Ovary (tissue), 9 donors: Measurements from ENCODE around the gene KCNIP4. TPM values are rescaled to one million over a fixed set of nuclear protein-coding genes. Genes with fewer than 3 reads are reported as not detected.

Source experiments
- DNase-seq, 5 donors: peaks; one replicate each; pipeline ENCODE4 v3.0.0-alpha.2; 2019 to 2020
- H3K27ac ChIP-seq, 2 donors: fragments of 200-600 bp; one replicate each; pipeline versions ENCODE4 v1.5.1 to v1.8.0; 2019 to 2022
- H3K27me3 ChIP-seq: fragments of 200-600 bp; one replicate; pipeline ENCODE4 v1.8.0; 2022
- H3K36me3 ChIP-seq: fragments of 200-600 bp; sonication (generic); one replicate; pipeline ENCODE4 v1.5.1; 2019
- H3K4me1 ChIP-seq: one replicate; pipeline ENCODE4 v1.8.1; 2013; ENCODE audit warnings: mild to moderate bottlenecking, moderate library complexity; ENCODE audit not compliant: insufficient read depth
- H3K4me3 ChIP-seq: fragments of 200-600 bp; sonication (generic); one replicate; pipeline ENCODE4 v1.5.1; 2017
- H3K9me3 ChIP-seq, 2 donors: fragments of 200-600 bp in 1 of 2; sonication (generic) in 1 of 2; one replicate each; pipeline versions ENCODE4 v1.5.1 to v1.8.1; 2013 to 2019; ENCODE audit warnings: mild to moderate bottlenecking in 1 of 2, moderate library complexity in 1 of 2
- EP300 ChIP-seq: sonication (generic); formaldehyde crosslinking; IDR thresholded peaks from one replicate; pipeline ENCODE4 v1.6.1; 2017; ENCODE audit warnings: antibody characterized with exemption
- POLR2A ChIP-seq: fragments of 450-650 bp; IDR thresholded peaks from one replicate; pipeline ENCODE4 v1.6.1; 2017; ENCODE audit warnings: antibody characterized with exemption, mild to moderate bottlenecking, moderate library complexity
- WGBS, 3 donors: extraction: QIAGEN DNeasy Blood & Tissue Kit in 1 of 3; methylation state at CpG; one replicate each; pipeline versions ENCODE4 v1.1.5 to v1.1.7; 2013 to 2017; 5-methylcytosine and 5-hydroxymethylcytosine counted together
- intact Hi-C, 4 donors: fragments of 100-400 bp; cut with DNase I; formaldehyde crosslinking; loops; one replicate each; pipeline versions ENCODE4 v1.11.0 to v1.15.1; 2022 to 2023
- polyA plus RNA-seq, 2 donors: library from polyadenylated mRNA; stranded (reverse); fragments of 200-250 nt in 1 of 2; fragments of 350-450 nt in 1 of 2; fragmentation: Illumina TruSeq in 1 of 2; extraction: RNeasy Lipid Tissue Mini Kit (QIAGEN cat#74804) in 1 of 2; gene quantifications; one replicate each; pipeline ENCODE4 v1.2.3, GENCODE V29; 2013 to 2014
- total RNA-seq, 7 donors: library from RNA; depleted of rRNA in 2 of 7; stranded (reverse); fragments of >200 nt in 2 of 7; fragmentation: NEBNext Ultra II Directional in 3 of 7; extraction: Animal tissue kit (Norgen Biotek cat#: 25700) in 3 of 7; gene quantifications; one replicate each; pipeline versions ENCODE4 v1.1.0 to v1.2.4, GENCODE V29; 2016 to 2023
- TF ChIP-seq, protein P1 (sequence below), 3 donors: fragments of 450-650 bp in 2 of 3; fragments of 200-600 bp in 1 of 3; IDR thresholded peaks; one replicate each; pipeline versions ENCODE4 v1.5.1 to v1.8.0; 2016 to 2022; ENCODE audit warnings: antibody characterized with exemption in 3 of 3, mild to moderate bottlenecking in 1 of 3
- donor health status: DM: no; HTN: no; CAD: no; lungs with moderate emphysema.
- donor health status: DM: no; HTN: no; CAD: no.
- donor health status: Bipolar disorder and iron deficiency.
- donor health status: DM: yes; HTN: yes; CAD: no.
- donor health status: DM: no; HTN: no; CAD: no.
- donor health status: DM: yes; HTN: yes; CAD: no.

The KCNIP4 gene
- total and polyA plus RNA-seq, 9 donors = 0.11 to 3.9 (median 0.93) TPM; not detected in 1

DNA sequence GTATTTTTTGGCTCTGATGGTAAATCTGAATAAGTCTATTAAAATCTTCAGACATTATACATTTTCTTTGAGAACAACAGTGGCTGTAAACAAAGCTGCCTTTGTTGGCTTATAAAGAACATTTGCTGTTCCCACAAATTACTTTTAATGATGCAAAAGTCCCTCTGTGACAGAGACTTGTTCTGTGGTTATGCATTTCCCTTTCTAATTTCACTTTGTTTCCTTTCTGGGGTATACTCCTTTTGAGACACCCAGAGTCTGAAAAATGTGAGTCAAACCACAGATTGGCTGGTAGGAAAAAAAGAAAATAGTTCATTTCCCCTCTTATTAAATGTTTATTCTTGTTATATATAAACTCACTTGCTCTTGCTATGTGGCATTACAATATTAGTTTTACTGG is 845.9 kb downstream of the KCNIP4 start:
- no peak for DNase-seq
- no peak overlapping the region for H3K4me3 ChIP-seq
- TF ChIP-seq POLR2A = no peak
- no peak for TF ChIP-seq EP300
- TF ChIP-seq, protein P1, sequence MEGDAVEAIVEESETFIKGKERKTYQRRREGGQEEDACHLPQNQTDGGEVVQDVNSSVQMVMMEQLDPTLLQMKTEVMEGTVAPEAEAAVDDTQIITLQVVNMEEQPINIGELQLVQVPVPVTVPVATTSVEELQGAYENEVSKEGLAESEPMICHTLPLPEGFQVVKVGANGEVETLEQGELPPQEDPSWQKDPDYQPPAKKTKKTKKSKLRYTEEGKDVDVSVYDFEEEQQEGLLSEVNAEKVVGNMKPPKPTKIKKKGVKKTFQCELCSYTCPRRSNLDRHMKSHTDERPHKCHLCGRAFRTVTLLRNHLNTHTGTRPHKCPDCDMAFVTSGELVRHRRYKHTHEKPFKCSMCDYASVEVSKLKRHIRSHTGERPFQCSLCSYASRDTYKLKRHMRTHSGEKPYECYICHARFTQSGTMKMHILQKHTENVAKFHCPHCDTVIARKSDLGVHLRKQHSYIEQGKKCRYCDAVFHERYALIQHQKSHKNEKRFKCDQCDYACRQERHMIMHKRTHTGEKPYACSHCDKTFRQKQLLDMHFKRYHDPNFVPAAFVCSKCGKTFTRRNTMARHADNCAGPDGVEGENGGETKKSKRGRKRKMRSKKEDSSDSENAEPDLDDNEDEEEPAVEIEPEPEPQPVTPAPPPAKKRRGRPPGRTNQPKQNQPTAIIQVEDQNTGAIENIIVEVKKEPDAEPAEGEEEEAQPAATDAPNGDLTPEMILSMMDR (IDR thresholded peaks at IDR 0.05) = no peak
- no peaks in the 10 kb centered on the region for H3K36me3 ChIP-seq
- no peak overlapping the region for H3K27ac ChIP-seq
- no peaks in the 10 kb centered on the region for H3K9me3 ChIP-seq
- H3K27me3 ChIP-seq = no peaks in the 10 kb centered on the region
- no peaks in the 10 kb centered on the region for H3K4me1 ChIP-seq
- intact Hi-C loops = no loop called here

DNA sequence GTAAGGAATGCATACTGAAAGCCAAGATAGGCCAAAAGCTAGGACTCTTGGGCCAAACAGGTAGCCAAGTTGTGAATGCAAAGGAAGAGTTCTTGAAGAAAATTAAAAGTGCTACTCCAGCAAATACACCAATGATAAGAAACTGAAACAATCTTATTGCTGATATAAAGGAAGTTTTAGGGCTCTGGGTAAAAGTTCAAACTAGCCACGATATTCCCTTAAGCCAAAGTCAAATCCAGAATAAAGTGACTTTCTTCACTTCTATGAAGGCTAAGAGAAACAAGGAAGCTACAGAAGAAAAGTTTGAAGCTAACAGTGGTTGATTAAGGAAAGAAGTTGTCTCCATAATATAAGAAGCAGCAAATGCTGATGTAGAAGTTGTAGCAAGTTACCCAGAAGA is 850.7 kb downstream of the KCNIP4 start:
- intact Hi-C loops = no loop called here
- Histone ChIP-seq H3K27me3 (no peaks in the 10 kb centered on the region), H3K4me1 (no peaks in the 10 kb centered on the region), H3K27ac (no peak overlapping the region), H3K4me3 (no peak overlapping the region), H3K36me3 (no peaks in the 10 kb centered on the region), H3K9me3 (no peaks in the 10 kb centered on the region)
- DNase-seq = no peak
- WGBS, 3 donors = 82 to 95% (median 87%) methylated on average over 1 of the region's 1 CpG
- TF ChIP-seq POLR2A (no peak), EP300 (no peak)
- TF ChIP-seq, protein P1 (IDR thresholded peaks at IDR 0.05) = no peak

DNA sequence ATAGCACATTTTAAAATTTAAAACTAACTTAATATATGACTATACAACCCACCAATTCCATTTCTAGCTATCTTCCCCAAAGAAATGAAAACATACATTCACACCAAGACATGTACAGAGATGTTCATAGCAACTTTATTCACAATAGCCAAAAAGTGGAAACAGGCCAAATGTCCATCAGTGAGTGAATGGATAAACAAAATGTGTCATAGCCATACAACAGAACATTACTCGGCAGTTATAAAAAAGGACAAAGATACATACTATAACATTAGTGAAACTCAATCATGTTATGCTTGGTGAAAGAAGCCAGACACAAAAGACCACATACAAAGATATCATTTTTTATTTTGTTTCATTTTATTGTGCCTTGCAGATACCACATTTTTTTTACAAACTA is 851.5 kb downstream of the KCNIP4 start:
- H3K27me3 ChIP-seq = no peaks in the 10 kb centered on the region
- H3K9me3 ChIP-seq = no peaks in the 10 kb centered on the region
- TF ChIP-seq, protein P1 (IDR thresholded peaks at IDR 0.05) = no peak
- TF ChIP-seq POLR2A (no peak), EP300 (no peak)
- no peak overlapping the region for H3K4me3 ChIP-seq
- WGBS, 3 donors = 0 to 47% (median 0%) methylated on average over 1 of the region's 1 CpG
- DNase-seq = no peak
- no peaks in the 10 kb centered on the region for H3K36me3 ChIP-seq
- H3K4me1 ChIP-seq = no peaks in the 10 kb centered on the region
- no peak overlapping the region for H3K27ac ChIP-seq
- intact Hi-C loops = no loop called here

DNA sequence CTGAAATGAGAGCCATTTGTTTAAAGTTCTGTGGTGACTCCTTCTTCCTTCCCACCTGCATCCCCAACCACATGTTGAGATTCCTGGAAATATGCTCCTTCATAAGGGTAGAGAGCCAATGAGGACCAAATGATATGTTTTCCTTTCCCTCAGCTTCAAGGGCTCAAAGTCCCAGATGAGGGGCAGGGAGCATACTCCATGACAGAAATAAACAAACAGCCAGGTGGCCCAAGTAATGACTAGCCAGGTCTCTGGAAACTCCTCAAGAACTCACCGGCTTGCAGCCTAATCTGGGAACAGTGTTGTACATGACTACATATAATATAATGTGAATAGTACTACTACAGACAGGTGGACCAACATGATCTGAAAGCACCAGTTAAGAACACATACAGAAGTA is 856.0 kb downstream of the KCNIP4 start:
- Histone ChIP-seq H3K27ac (no peak overlapping the region), H3K36me3 (no peaks in the 10 kb centered on the region), H3K9me3 (no peaks in the 10 kb centered on the region), H3K4me3 (no peak overlapping the region), H3K27me3 (no peaks in the 10 kb centered on the region), H3K4me1 (no peaks in the 10 kb centered on the region)
- no peak for DNase-seq
- TF ChIP-seq EP300 = no peak
- TF ChIP-seq POLR2A = no peak
- TF ChIP-seq, protein P1 (IDR thresholded peaks at IDR 0.05) = no peak
- intact Hi-C loops = no loop called here
- WGBS, 3 donors = 83 to 88% (median 84%) methylated on average over 1 of the region's 1 CpG
